Suppressor macrophage (primary cell): ENCODE measurements around the gene ABRAXAS1.
A peak's percentile ranks its signal among the peaks of the same experiment; 100 is the strongest.

Source experiments
- DNase-seq, 4 experiments: peaks; one replicate each; pipeline ENCODE4 v3.0.0-alpha.2; 2020 to 2022

Gene ABRAXAS1

GRCh38 chr4:83449009-83449408 lies 35.9 kb downstream of the ABRAXAS1 start:
- DNase-seq: peak in 2 of 4 experiments; percentile 8 to 23

GRCh38 chr4:83440899-83441298 lies 44.0 kb downstream of the ABRAXAS1 start:
- DNase-seq: no peak

GRCh38 chr4:83440148-83440814 lies 44.6 kb downstream of the ABRAXAS1 start:
- DNase-seq: no peak

GRCh38 chr4:83438719-83439118 lies 46.2 kb downstream of the ABRAXAS1 start:
- DNase-seq: no peak

GRCh38 chr4:83436680-83437079 lies 48.2 kb downstream of the ABRAXAS1 start:
- no peak for DNase-seq

GRCh38 chr4:83431200-83431599 lies 53.7 kb downstream of the ABRAXAS1 start:
- no peak for DNase-seq

GRCh38 chr4:83418211-83418610 lies 66.7 kb downstream of the ABRAXAS1 start:
- no peak for DNase-seq

GRCh38 chr4:83417566-83417965 lies 67.3 kb downstream of the ABRAXAS1 start:
- no peak for DNase-seq

- DNase-seq: peak in 3 of 4 experiments; percentile 7 to 11 (median 8)
Measured at GRCh38 chr4:83413676-83414075, 71.2 kb downstream of the ABRAXAS1 start.
